Psoas muscle (tissue), 8 donors: ENCODE measurements around the gene LATS2. TPM values are rescaled to one million over a fixed set of nuclear protein-coding genes. Genes with fewer than 3 reads are reported as not detected.

Source experiments
- ATAC-seq, 4 donors: fragments of 200-7000 bp; cut with Tn5 transposase; one replicate each; pipeline ENCODE4 v1.9.1; 2020; ENCODE audit warnings: moderate library complexity in 3 of 4, mild to moderate bottlenecking in 2 of 4
- DNase-seq, 2 donors: peaks; one replicate each; pipeline ENCODE4 v3.0.0-alpha.2; 2020
- H3K27ac ChIP-seq: fragments of 200-600 bp; one replicate; pipeline ENCODE4 v1.8.0; 2022
- H3K27me3 ChIP-seq, 3 donors: fragments of 200-600 bp in 1 of 3; one replicate each; pipeline versions ENCODE4 v1.6.1 to v1.8.0; 2013 to 2022; ENCODE audit warnings: low read length in 2 of 3, mild to moderate bottlenecking in 2 of 3, moderate library complexity in 1 of 3; ENCODE audit not compliant: insufficient read depth in 3 of 3
- H3K36me3 ChIP-seq, 2 donors: fragments of 200-600 bp in 1 of 2; one replicate each; pipeline versions ENCODE4 v1.6.1 to v1.8.0; 2013 to 2022; ENCODE audit warnings: low read depth in 1 of 2, mild to moderate bottlenecking in 1 of 2, moderate library complexity in 1 of 2; ENCODE audit not compliant: insufficient read depth in 1 of 2
- H3K4me1 ChIP-seq: fragments of 200-600 bp; one replicate; pipeline ENCODE4 v1.8.0; 2022
- H3K4me3 ChIP-seq: fragments of 200-600 bp; one replicate; pipeline ENCODE4 v1.8.0; 2022; ENCODE audit warnings: mild to moderate bottlenecking
- H3K9me3 ChIP-seq: fragments of 200-600 bp; one replicate; pipeline ENCODE4 v1.8.0; 2022
- CTCF ChIP-seq: fragments of 200-600 bp; IDR thresholded peaks from one replicate; pipeline ENCODE4 v1.8.0; 2022; ENCODE audit warnings: antibody characterized with exemption
- WGBS, 3 donors: extraction: QIAGEN DNeasy Blood & Tissue Kit; methylation state at CpG; one replicate each; pipeline versions ENCODE4 v1.1.6 to v1.1.7; 2013; 5-methylcytosine and 5-hydroxymethylcytosine counted together
- intact Hi-C, 2 donors: fragments of 100-400 bp; cut with DNase I; formaldehyde crosslinking; loops; one replicate each; pipeline versions ENCODE4 v1.11.0 to v1.14.2; 2022
- polyA plus RNA-seq, 3 donors: library from polyadenylated mRNA; stranded (reverse); fragments of 200-250 nt; gene quantifications; one replicate each; pipeline ENCODE4 v1.2.3, GENCODE V29; 2013
- total RNA-seq, 4 donors: library from RNA; stranded (reverse); fragmentation: NEBNext Ultra II Directional in 2 of 4; extraction: Animal tissue kit (Norgen Biotek cat#: 25700) in 2 of 4; gene quantifications; one replicate each; pipeline versions ENCODE4 v1.2.1 to v1.2.4, GENCODE V29; 2021 to 2023
- donor health status: healthy with polysubstance abuse.
- donor health status: DM: no; HTN: no; CAD: no; lungs with moderate emphysema.
- donor health status: Bipolar disorder and iron deficiency.
- donor health status: healthy.
- donor health status: DM: yes; HTN: yes; CAD: no.
- donor health status: DM: no; HTN: no; CAD: no.
- donor health status: DM: no; HTN: no; CAD: no.
- donor health status: DM: yes; HTN: yes; CAD: no.

The LATS2 gene
- total and polyA plus RNA-seq, 7 donors: 6.0 to 27.4 (median 23.7) TPM

GRCh38 chr13:21074546-21074945 is 13.2 kb upstream of the LATS2 start:
- Histone ChIP-seq H3K27me3 (no peaks in the 10 kb centered on the region), H3K27ac (peak overlapping the region; percentile 58), H3K36me3 (no peaks in the 10 kb centered on the region), H3K4me3 (peak overlapping the region; percentile 79), H3K9me3 (no peaks in the 10 kb centered on the region), H3K4me1 (peaks cover 19% of the 10 kb centered on the region)
- 43 to 47% (median 47%) methylated on average over 10 of the region's 10 CpGs for WGBS, 3 donors
- TF ChIP-seq CTCF: no peak
- ATAC-seq (peak in 1 of 4 donors; percentile 24), DNase-seq (no peak)
- intact Hi-C loops: no loop called here

GRCh38 chr13:21071924-21072323 is 10.5 kb upstream of the LATS2 start:
- DNase-seq: no peak
- no peak for ATAC-seq
- Histone ChIP-seq H3K4me3 (no peak overlapping the region), H3K4me1 (peaks cover 16% of the 10 kb centered on the region), H3K36me3 (no peaks in the 10 kb centered on the region), H3K27me3 (no peaks in the 10 kb centered on the region), H3K27ac (no peak overlapping the region), H3K9me3 (no peaks in the 10 kb centered on the region)
- intact Hi-C loops: no loop called here
- no peak for TF ChIP-seq CTCF

- ATAC-seq (no peak), DNase-seq (no peak)
- Histone ChIP-seq H3K4me1 (peaks cover 16% of the 10 kb centered on the region), H3K27ac (no peak overlapping the region), H3K9me3 (no peaks in the 10 kb centered on the region), H3K36me3 (no peaks in the 10 kb centered on the region), H3K4me3 (no peak overlapping the region), H3K27me3 (no peaks in the 10 kb centered on the region)
- whole genome bisulfite sequencing, 3 donors: 77 to 89% (median 89%) methylated on average over 4 of the region's 4 CpGs
- intact Hi-C loops: no loop called here
- no peak for TF ChIP-seq CTCF
Observed at GRCh38 chr13:21071015-21071414, 9.6 kb upstream of the LATS2 start.

- Histone ChIP-seq H3K4me1 (peaks cover 8% of the 10 kb centered on the region), H3K9me3 (no peaks in the 10 kb centered on the region), H3K27me3 (no peaks in the 10 kb centered on the region), H3K4me3 (peak overlapping the region; percentile 19), H3K36me3 (no peaks in the 10 kb centered on the region), H3K27ac (peak overlapping the region; percentile 71)
- 18 to 27% (median 22%) methylated on average over 6 of the region's 6 CpGs for WGBS, 3 donors
- DNase-seq (no peak), ATAC-seq (peak; percentile 90 to 96 (median 94))
- no peak for TF ChIP-seq CTCF
- intact Hi-C loops: loop anchor here in 1 of 2 donors (10.0 kb wide), 1 partner anchor 125 kb away; no protein-coding TSS in a partner anchor
Observed at GRCh38 chr13:21069561-21070004, 8.2 kb upstream of the LATS2 start.

GRCh38 chr13:21067848-21068247 is 6.5 kb upstream of the LATS2 start:
- Histone ChIP-seq H3K36me3 (no peaks in the 10 kb centered on the region), H3K9me3 (no peaks in the 10 kb centered on the region), H3K27me3 (no peaks in the 10 kb centered on the region), H3K4me3 (no peak overlapping the region), H3K27ac (no peak overlapping the region), H3K4me1 (peaks cover 8% of the 10 kb centered on the region)
- TF ChIP-seq CTCF: no peak
- DNase-seq (no peak), ATAC-seq (no peak)
- WGBS, 3 donors: 59 to 73% (median 69%) methylated on average over 4 of the region's 4 CpGs
- intact Hi-C loops: loop anchor here in 1 of 2 donors (10.0 kb wide), 1 partner anchor 123 kb away; no protein-coding TSS in a partner anchor
